HG02763 (cell line): Measurements from ENCODE around the gene SULT1C4.

Source experiments
- ATAC-seq: cut with Tn5 transposase; IDR thresholded peaks from one replicate; pipeline ENCODE4 v1.9.1; 2021; ENCODE audit warnings: mild to moderate bottlenecking, moderate library complexity; ENCODE audit not compliant: unreplicated experiment

SULT1C4 gene

GRCh38 chr2:108369153-108369552, 8.6 kb upstream of the SULT1C4 start:
- ATAC-seq: no peak

DNA sequence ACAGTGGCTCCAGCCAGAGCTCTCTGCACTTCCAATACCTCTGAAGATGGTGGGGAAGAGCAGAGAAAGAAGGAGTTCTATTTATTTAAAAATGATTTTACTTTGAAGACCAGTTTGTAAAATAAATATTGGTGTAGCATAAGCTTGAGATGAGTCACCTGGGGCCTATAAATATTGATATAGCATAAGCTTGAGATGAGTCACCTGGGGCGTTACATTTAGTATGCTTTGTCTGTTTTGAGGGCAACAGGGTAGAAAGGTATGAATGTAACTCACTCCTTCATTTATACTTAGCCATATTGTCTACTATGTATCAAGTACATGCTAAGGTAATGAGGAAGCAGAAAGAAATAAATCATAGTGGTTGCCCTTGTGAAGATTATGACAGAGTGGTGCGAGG, 7.7 kb upstream of the SULT1C4 start:
- ATAC-seq: no peak

GRCh38 chr2:108376774-108377173, 980 bp upstream of the SULT1C4 start:
- ATAC-seq: no peak

DNA sequence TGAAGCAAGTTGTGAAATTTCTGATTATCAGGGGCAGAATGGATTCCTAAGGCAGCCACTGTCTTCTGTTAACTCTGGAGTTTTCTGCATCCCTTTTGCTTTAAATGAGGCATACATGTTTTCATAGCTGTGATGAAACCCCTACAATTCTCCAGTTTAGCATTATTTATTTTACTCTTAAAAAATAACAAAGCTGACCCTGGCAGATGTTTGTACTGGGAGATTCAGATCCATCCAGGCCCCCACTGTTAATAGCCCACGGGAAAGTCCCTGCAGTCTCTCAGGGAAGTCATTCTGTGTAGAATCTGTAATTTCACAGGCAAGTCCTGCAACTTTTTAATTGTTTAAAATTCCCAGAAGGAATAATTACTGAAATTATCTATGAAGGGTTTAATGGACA, 353 bp upstream of the SULT1C4 start:
- ATAC-seq: no peak

GRCh38 chr2:108378851-108379250, 1.1 kb downstream of the SULT1C4 start:
- ATAC-seq: no peak

GRCh38 chr2:108382196-108382595, 4.4 kb downstream of the SULT1C4 start:
- ATAC-seq: no peak

GRCh38 chr2:108383146-108383830, 5.5 kb downstream of the SULT1C4 start:
- no peak for ATAC-seq

GRCh38 chr2:108384662-108385393, 7.1 kb downstream of the SULT1C4 start:
- no peak for ATAC-seq

GRCh38 chr2:108385411-108386071, 7.8 kb downstream of the SULT1C4 start:
- peak; percentile 82 for ATAC-seq

DNA sequence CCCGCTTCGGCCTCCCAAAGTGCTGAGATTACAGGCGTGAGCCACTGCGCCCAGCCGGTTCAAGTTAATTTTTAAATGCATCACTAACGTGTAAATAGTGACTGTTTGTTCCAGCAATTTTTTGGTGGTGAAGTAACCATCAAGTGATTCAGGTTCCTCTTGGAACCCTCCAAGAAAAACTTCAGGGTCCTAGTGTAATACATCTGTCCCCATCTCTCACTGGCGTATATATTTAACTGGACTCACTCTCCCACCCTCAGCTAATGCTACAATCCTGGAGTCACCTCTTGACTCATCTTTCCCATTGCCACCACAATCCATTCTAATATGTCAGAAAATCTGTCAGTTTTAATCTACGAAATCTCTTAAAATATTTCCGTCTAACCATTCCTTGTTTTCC, 10.3 kb downstream of the SULT1C4 start:
- ATAC-seq: no peak

GRCh38 chr2:108390340-108390739, 12.6 kb downstream of the SULT1C4 start:
- ATAC-seq: no peak

GRCh38 chr2:108392029-108392428, 14.3 kb downstream of the SULT1C4 start:
- ATAC-seq: no peak

- ATAC-seq: no peak
Observed at GRCh38 chr2:108393197-108393596, 15.4 kb downstream of the SULT1C4 start.

- ATAC-seq: no peak
Observed at GRCh38 chr2:108395155-108395554, 17.4 kb downstream of the SULT1C4 start.

DNA sequence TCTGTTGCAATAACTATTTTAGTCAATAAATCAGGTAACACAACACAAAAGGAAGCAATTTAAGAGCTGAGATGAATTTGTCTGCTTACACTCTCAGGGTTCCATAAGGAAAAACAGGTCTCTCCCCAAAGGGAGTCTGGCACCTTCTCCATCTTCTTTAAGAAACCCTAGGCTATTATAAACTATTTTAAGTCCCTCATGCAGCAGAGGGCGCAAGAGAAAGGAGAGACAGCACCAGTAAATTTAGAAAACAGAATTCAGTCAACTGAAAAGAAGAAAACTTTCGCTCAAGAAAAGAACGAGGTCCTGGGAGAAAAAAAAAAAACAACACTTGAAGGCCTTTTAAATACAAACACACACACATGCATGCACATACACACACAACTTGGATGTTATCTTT, 19.1 kb downstream of the SULT1C4 start:
- no peak for ATAC-seq

DNA sequence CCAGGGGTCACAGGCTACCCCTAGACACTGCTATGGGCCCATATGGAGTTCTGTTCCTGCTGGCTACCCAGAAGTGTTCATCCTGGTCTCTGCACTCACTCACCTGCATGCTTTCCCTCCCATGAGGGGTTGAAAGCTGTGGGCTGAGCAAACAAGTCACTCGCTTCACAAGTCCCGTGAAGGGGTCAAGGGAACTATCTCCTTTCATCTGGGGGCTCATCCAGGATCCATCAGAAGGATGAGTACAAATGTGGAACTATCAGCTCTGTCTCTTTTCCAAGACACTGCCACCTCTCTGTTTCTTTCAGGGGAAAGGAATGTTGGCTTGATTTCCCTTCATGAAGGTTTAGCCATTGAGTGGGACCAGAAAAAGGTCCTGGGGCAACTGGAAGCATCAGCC, 21.7 kb downstream of the SULT1C4 start:
- no peak for ATAC-seq

DNA sequence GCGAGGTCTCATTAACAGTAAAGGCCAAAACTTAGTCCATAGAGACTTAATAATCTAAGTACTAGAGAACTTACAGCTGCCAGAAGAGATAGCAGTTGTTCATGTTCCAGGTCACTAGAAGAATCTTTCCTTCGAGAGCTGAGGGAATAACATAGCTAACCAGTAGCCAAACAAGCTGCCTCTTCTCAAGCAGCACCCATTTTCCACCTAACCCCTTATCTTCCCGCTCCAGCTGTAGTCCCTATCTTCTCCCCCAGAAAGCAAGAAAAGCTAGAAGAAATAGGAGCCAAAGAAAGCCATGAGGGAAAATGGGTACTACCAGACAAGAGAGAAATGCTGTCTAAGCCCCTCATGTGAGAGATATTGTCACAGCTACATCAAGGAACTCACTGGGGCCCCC, 24.0 kb downstream of the SULT1C4 start:
- no peak for ATAC-seq

- ATAC-seq: no peak
Observed at GRCh38 chr2:108403494-108403893, 25.7 kb downstream of the SULT1C4 start.

DNA sequence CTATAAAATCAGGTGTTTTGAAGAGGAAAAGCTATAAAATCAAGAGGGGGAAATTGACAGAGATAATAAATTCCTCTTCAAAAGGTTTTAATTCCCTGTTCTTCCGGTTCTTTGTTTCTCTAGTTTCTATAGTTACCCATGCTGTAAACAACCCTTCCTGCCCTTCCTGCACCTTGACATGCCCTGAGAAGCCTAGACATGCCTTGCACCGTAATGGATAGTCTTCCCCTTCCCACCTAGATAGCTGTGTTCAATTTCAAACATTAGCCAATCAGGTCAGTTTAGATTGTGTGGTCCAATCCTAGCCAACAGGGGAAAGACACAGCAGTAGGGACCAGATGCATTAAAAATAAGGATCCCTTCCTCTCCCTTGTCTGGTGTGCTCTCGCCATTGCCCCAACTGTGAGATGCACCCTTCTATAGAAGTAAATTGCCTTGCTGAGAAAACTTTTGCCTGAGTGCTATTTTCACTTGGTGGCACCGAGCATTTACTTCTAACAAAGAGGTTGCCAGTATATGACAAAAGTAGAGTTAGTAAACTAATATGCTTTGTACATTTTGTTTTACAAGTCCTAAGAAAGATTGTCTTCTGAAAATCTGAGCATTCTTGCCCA, 27.1 kb downstream of the SULT1C4 start:
- ATAC-seq: no peak

- ATAC-seq: no peak
Observed at GRCh38 chr2:108407864-108408729, 30.3 kb downstream of the SULT1C4 start.

DNA sequence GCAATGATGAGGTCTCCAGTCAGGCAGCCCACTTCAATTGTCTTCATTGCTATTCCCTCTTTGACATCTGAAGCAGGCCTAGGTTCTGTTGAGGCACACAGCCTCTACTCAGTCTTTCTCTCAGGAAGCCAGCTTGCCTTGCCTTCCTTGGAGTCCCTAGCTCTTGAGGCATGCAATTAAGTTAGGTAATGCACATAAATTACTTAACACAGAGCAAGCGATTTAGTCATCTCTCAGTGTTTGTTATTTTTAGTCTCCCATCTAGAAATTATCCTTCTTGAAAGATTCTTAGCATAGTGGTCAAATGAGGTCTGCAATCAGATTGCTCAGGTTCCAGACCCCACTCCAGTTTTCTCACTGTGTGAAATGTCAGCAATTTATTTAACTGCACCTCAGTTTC, 32.0 kb downstream of the SULT1C4 start:
- ATAC-seq: no peak
